Natural killer cell (primary cell): ENCODE results near the gene FRAS1. TPM values are rescaled to one million over a fixed set of nuclear protein-coding genes. Genes with fewer than 3 reads are reported as not detected.
"Not testable (repeated sequence)": the region's sequence is repeated elsewhere in the genome, so short reads cannot be mapped to it uniquely, and the experiment has no call there.

Source experiments
- ATAC-seq, 3 donors: fragments of 150-1000 bp in 2 of 3; fragments of 200-7000 bp in 1 of 3; cut with Tn5 transposase; 1 replicate in 1 of 3; 2 replicates in 2 of 3; pipeline ENCODE4 v1.10.0; 2021; ENCODE audit warnings: mild to moderate bottlenecking in 2 of 3, moderate library complexity in 2 of 3
- DNase-seq, 2 donors: peaks; one replicate each; pipeline versions ENCODE4 v3.0.0 to v3.0.0-alpha.2; 2013 to 2021; ENCODE audit warnings: mixed read lengths in 1 of 2
- H3K27ac ChIP-seq: one replicate; pipeline ENCODE4 v1.5.1; 2013; ENCODE audit warnings: mild to moderate bottlenecking, low read length
- H3K27me3 ChIP-seq: one replicate; pipeline ENCODE4 v1.6.1; 2013; ENCODE audit warnings: low read length; ENCODE audit not compliant: control insufficient read depth, insufficient read depth
- H3K36me3 ChIP-seq: one replicate; pipeline ENCODE4 v1.6.1; 2013; ENCODE audit warnings: low read length; ENCODE audit not compliant: control insufficient read depth, insufficient read depth
- H3K4me1 ChIP-seq: one replicate; pipeline ENCODE4 v1.6.1; 2013; ENCODE audit warnings: low read length; ENCODE audit not compliant: control insufficient read depth, insufficient read depth
- H3K4me3 ChIP-seq: one replicate; pipeline ENCODE4 v1.5.1; 2013; ENCODE audit warnings: low read length
- H3K9me3 ChIP-seq: one replicate; pipeline ENCODE4 v1.6.1; 2013; ENCODE audit warnings: low read length; ENCODE audit not compliant: control insufficient read depth, insufficient read depth
- H3K27ac Mint-ChIP-seq, 2 donors: one replicate each; pipeline ENCODE4 v1.8.0; 2022; ENCODE audit warnings: mild to moderate bottlenecking in 2 of 2, mixed read lengths in 2 of 2, moderate library complexity in 1 of 2
- H3K27me3 Mint-ChIP-seq, 2 donors: one replicate each; pipeline ENCODE4 v1.8.0; 2022; ENCODE audit warnings: low read depth in 2 of 2, mixed read lengths in 2 of 2
- H3K36me3 Mint-ChIP-seq: one replicate; pipeline ENCODE4 v1.8.0; 2022; ENCODE audit warnings: mixed read lengths
- H3K4me1 Mint-ChIP-seq, 2 donors: one replicate each; pipeline ENCODE4 v1.8.0; 2022; ENCODE audit warnings: mixed read lengths in 2 of 2
- H3K4me3 Mint-ChIP-seq: one replicate; pipeline ENCODE4 v1.8.0; 2022; ENCODE audit warnings: mild to moderate bottlenecking, moderate library complexity, mixed read lengths
- H3K9me3 Mint-ChIP-seq, 2 donors: one replicate each; pipeline ENCODE4 v1.8.0; 2022; ENCODE audit warnings: mixed read lengths in 2 of 2
- WGBS: methylation state at CpG from one replicate; pipeline ENCODE4 v1.1.7; 2013; ENCODE audit warnings: missing lambda C conversion rate; ENCODE audit not compliant: insufficient coverage; 5-methylcytosine and 5-hydroxymethylcytosine counted together
- intact Hi-C: fragments of 100-400 bp; cut with micrococcal nuclease; formaldehyde crosslinking; loops from one replicate; pipeline ENCODE4 v1.14.2; 2022
- total RNA-seq, 4 donors: library from RNA; stranded (reverse); fragments of 120-200 nt in 1 of 4; gene quantifications; one replicate each; pipeline versions ENCODE4 v1.2.3 to v1.2.4, GENCODE V29; 2013 to 2022
- TF ChIP-seq, protein P1 (sequence below): fragments of 200-600 bp; IDR thresholded peaks from one replicate; pipeline ENCODE4 v1.8.0; 2022; ENCODE audit warnings: antibody characterized with exemption

The FRAS1 gene
- under 1 TPM in 2 of 3 donors, not detected in 1; 0.15 to 0.31 TPM for total RNA-seq
- total RNA-seq (2013), result 1.2 TPM

GRCh38 chr4:78057135-78057599 lies at the start of gene FRAS1:
FRAS1 (plus strand) TSS chr4:78057323; CDS start chr4:78058010, 687 bp downstream.
- Histone ChIP-seq H3K4me1 (peaks cover 34% of the 10 kb centered on the region), H3K36me3 (no peaks in the 10 kb centered on the region), H3K4me3 (peak within 1 kb of the TSS; percentile 32), H3K27ac (no peak within 1 kb of the TSS), H3K9me3 (no peaks in the 10 kb centered on the region), H3K27me3 (peaks cover 35% of the 10 kb centered on the region)
- Mint-ChIP-seq H3K9me3 (no peaks in the 10 kb centered on the region), H3K27me3 (peaks cover 45 to 55% of the 10 kb centered on the region in 2 donors), H3K4me3 (peak within 1 kb of the TSS; percentile 77), H3K4me1 (peaks cover 30 to 34% of the 10 kb centered on the region in 2 donors), H3K36me3 (no peaks in the 10 kb centered on the region), H3K27ac (peak within 1 kb of the TSS in 1 of 2 donors; percentile 19)
- TF ChIP-seq, protein P1, sequence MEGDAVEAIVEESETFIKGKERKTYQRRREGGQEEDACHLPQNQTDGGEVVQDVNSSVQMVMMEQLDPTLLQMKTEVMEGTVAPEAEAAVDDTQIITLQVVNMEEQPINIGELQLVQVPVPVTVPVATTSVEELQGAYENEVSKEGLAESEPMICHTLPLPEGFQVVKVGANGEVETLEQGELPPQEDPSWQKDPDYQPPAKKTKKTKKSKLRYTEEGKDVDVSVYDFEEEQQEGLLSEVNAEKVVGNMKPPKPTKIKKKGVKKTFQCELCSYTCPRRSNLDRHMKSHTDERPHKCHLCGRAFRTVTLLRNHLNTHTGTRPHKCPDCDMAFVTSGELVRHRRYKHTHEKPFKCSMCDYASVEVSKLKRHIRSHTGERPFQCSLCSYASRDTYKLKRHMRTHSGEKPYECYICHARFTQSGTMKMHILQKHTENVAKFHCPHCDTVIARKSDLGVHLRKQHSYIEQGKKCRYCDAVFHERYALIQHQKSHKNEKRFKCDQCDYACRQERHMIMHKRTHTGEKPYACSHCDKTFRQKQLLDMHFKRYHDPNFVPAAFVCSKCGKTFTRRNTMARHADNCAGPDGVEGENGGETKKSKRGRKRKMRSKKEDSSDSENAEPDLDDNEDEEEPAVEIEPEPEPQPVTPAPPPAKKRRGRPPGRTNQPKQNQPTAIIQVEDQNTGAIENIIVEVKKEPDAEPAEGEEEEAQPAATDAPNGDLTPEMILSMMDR, result no peak
- ATAC-seq (peak; percentile 33 to 54 (median 36)), DNase-seq (peak in 1 of 2 donors; percentile 19)
- intact Hi-C loops, result loop anchor here (5.0 kb wide), 1 partner anchor 460 kb away; no protein-coding TSS in a partner anchor
- WGBS, result under 1% methylated on average over 39 of the region's 39 CpGs

GRCh38 chr4:78011003-78011402 lies 46.1 kb upstream of the FRAS1 start:
- H3K4me3 Mint-ChIP-seq, DNase-seq, H3K27me3 ChIP-seq, H3K27ac ChIP-seq, H3K4me1 ChIP-seq, H3K27ac Mint-ChIP-seq, H3K9me3 Mint-ChIP-seq, H3K4me3 ChIP-seq, ATAC-seq, intact Hi-C loops, H3K4me1 Mint-ChIP-seq, H3K36me3 ChIP-seq: not testable (repeated sequence)
- peaks cover 22% of the 10 kb centered on the region for H3K9me3 ChIP-seq
- Mint-ChIP-seq H3K36me3 (peaks cover 15% of the 10 kb centered on the region), H3K27me3 (peaks cover 11 to 16% of the 10 kb centered on the region in 2 donors)
- WGBS, result 84% methylated on average over 5 of the region's 5 CpGs

DNA sequence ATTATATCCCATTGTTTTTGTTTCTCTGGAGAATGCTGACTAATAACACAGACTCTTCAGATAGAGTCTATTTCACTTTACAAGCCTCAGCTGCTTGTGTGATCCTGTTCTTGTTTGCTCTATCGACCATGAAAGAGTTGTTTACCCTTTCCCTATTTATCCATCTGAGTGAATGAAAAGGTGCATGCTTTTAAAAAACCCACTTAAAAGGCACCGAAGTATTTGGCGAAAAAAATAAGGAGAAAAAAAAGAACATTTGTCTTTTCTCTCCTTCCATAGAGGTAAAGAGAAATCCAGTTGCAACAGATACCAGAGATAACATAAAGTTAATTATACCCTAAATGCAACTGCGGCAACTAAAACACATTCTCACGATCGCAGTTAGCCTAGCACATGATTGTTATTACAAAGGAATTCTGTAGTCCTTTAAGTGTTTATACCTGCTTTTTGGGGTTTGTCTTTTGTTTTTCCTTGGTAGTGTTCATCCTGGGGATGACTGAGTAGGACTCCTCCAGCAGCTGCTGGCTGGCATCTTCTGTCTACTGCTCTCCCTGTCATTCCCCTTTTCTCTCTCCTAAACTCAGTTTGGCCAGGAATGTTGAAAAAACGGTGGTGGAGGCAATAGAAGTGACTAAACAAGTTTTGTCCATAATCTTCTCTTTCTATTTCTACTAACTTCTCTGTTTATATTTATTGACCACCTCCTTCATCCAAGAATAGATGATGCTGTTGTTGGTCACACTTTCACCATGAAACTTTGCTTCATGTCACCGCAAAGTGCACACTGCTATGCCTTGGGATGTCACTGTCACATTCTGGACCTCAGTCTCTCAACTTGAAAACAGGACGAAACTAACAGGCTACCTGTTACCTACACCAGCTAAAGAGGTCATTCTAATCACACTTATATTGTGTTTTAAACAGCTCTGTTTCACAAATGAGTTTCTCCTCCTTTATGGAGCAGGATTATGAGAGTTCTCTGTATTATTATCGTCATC lies 41.9 kb upstream of the FRAS1 start:
- Histone ChIP-seq H3K4me1 (no peaks in the 10 kb centered on the region), H3K9me3 (peaks cover 22% of the 10 kb centered on the region), H3K4me3 (no peak overlapping the region), H3K27me3 (no peaks in the 10 kb centered on the region), H3K27ac (no peak overlapping the region), H3K36me3 (no peaks in the 10 kb centered on the region)
- TF ChIP-seq, protein P1, result no peak
- Mint-ChIP-seq H3K4me3 (no peak overlapping the region), H3K27me3 (peaks cover 13 to 19% of the 10 kb centered on the region in 2 donors), H3K4me1 (no peaks in the 10 kb centered on the region), H3K27ac (no peak overlapping the region), H3K9me3 (peaks cover 2 to 6% of the 10 kb centered on the region in 2 donors), H3K36me3 (peaks cover 15% of the 10 kb centered on the region)
- DNase-seq (no peak), ATAC-seq (no peak)
- intact Hi-C loops, result no loop called here
- 89% methylated on average over 4 of the region's 10 CpGs for WGBS
